GM12891 (cell line): ENCODE data around the gene MGMT.

Experiments used
- POLR2A ChIP-seq: IDR thresholded peaks from 2 replicates; pipeline ENCODE4 v1.6.1; 2011; ENCODE audit warnings: low read depth, low read length, control low read depth
- POLR2AphosphoS5 ChIP-seq: IDR thresholded peaks from 2 replicates; pipeline ENCODE4 v1.6.1; 2011; ENCODE audit warnings: low read depth, low read length, control low read depth

DNA sequence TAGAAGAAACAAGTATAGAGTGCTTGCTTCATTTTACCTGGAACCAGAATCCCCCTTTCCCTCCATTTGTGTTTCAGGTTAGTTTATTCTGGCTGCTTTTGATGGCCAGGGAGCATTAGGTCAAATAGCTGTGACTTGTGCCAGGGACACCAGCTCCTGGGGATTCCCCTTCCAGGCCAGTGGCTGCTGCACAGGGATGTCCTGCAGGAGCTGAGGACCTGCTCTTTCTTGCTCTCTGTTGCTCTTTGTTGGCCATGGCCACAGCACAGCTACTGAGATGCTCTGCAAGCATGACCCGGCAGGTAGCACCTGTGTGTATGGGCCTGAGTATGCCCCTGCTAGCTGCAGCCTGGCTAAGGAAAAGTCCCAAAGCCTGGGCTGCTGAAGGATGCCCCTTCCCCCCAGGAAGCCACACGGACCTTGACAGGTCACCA lies 288.1 kb downstream of the MGMT start:
- no peak for TF ChIP-seq POLR2AphosphoS5
- TF ChIP-seq POLR2A: no peak
